ENCODE data around the gene DNAJB13. TPM values are rescaled to one million over a fixed set of nuclear protein-coding genes. Genes with fewer than 3 reads are reported as not detected.

Gene DNAJB13
- total RNA-seq, 1 experiment from 2014 or later, result 0.29 TPM

GRCh38 chr11:73974604-73975478, 24.0 kb downstream of the DNAJB13 start:
- Histone ChIP-seq H3K27me3 (ENCODE audit: low read length) (no peaks in the 10 kb centered on the region), H4K20me1 (ENCODE audit: low read length) (no peaks in the 10 kb centered on the region), H3K4me2 (ENCODE audit: low read length) (no peak overlapping the region), H2AFZ (ENCODE audit: low read length) (no peak overlapping the region), H3K9me3 (ENCODE audit: low read length) (no peaks in the 10 kb centered on the region), H3K4me1 (ENCODE audit: insufficient read depth, low read length) (peaks cover 10% of the 10 kb centered on the region), H3K4me3 (ENCODE audit: low read length) (no peak overlapping the region), H3F3A (ENCODE audit: low read length, unreplicated experiment) (no peaks in the 10 kb centered on the region), H3K9me2 (replicated peaks; ENCODE audit: low read length) (no peaks in the 10 kb centered on the region), H3K9ac (ENCODE audit: low read length) (no peak overlapping the region), H3K27ac (ENCODE audit: low read length) (no peak overlapping the region), H3K36me3 (ENCODE audit: low read depth, low read length) (peaks cover 17% of the 10 kb centered on the region), H3K79me2 (ENCODE audit: low read length) (no peaks in the 10 kb centered on the region)
- TF ChIP-seq CTCF (conservative IDR thresholded peaks at IDR 0.05; ENCODE audit: low read depth, low read length) (no peak), EZH2phosphoT487 (IDR thresholded peaks at IDR 0.05; ENCODE audit: borderline replicate concordance, low read length) (no peak), EZH2 (IDR thresholded peaks at IDR 0.05; ENCODE audit: low read length, unreplicated experiment) (no peak)
- CTCF ChIA-PET, result no interaction called here
- no peak for ATAC-seq
- POLR2A ChIA-PET (ENCODE audit: unreplicated experiment), result interaction anchor here (0.5 kb wide), 1 partner anchor 314 kb away, joined by 4 read pairs; no protein-coding TSS in a partner anchor
- intact Hi-C loops (cut with micrococcal nuclease), result no loop called here
- BruUV-seq (replicated peaks), result no TSS peak
- DNase-seq, result no peak

GRCh38 chr11:73975479-73975757, 24.6 kb downstream of the DNAJB13 start:
- H3K9ac ChIP-seq (ENCODE audit: low read length), result no peak overlapping the region
- ATAC-seq (no peak), DNase-seq (no peak)
- CTCF ChIA-PET, result no interaction called here
- H4K20me1 ChIP-seq (ENCODE audit: low read length), result no peaks in the 10 kb centered on the region
- no peaks in the 10 kb centered on the region for H3K79me2 ChIP-seq (ENCODE audit: low read length)
- intact Hi-C loops (cut with micrococcal nuclease), result no loop called here
- no peaks in the 10 kb centered on the region for H3K27me3 ChIP-seq (ENCODE audit: low read length)
- H3K9me2 ChIP-seq (replicated peaks; ENCODE audit: low read length), result no peaks in the 10 kb centered on the region
- no peak overlapping the region for H3K27ac ChIP-seq (ENCODE audit: low read length)
- peaks cover 16% of the 10 kb centered on the region for H3K4me1 ChIP-seq (ENCODE audit: insufficient read depth, low read length)
- POLR2A ChIA-PET (ENCODE audit: unreplicated experiment), result interaction anchor here (0.5 kb wide), 1 partner anchor 102 kb away, joined by 4 read pairs; no protein-coding TSS in a partner anchor
- no peak overlapping the region for H3K4me2 ChIP-seq (ENCODE audit: low read length)
- no peak overlapping the region for H3K4me3 ChIP-seq (ENCODE audit: low read length)
- no TSS peak for BruUV-seq (replicated peaks)
- no peaks in the 10 kb centered on the region for H3K9me3 ChIP-seq (ENCODE audit: low read length)
- TF ChIP-seq EZH2phosphoT487 (IDR thresholded peaks at IDR 0.05; ENCODE audit: borderline replicate concordance, low read length) (no peak), EZH2 (IDR thresholded peaks at IDR 0.05; ENCODE audit: low read length, unreplicated experiment) (no peak), CTCF (conservative IDR thresholded peaks at IDR 0.05; ENCODE audit: low read depth, low read length) (no peak)
- H2AFZ ChIP-seq (ENCODE audit: low read length), result no peak overlapping the region
- H3F3A ChIP-seq (ENCODE audit: low read length, unreplicated experiment), result no peaks in the 10 kb centered on the region
- peaks cover 17% of the 10 kb centered on the region for H3K36me3 ChIP-seq (ENCODE audit: low read depth, low read length)

All from PC-3 (cell line).